Activated CD8-positive, alpha-beta T cell treated with anti-CD3 and anti-CD28 coated beads, Interleukin-2, amount 10 ng/mL, durations not matched to agents 7 days and 5 days (primary cell): ENCODE data around the gene NEGR1. TPM values are rescaled to one million over a fixed set of nuclear protein-coding genes. Genes with fewer than 3 reads are reported as not detected.

ENCODE experiments used
- ATAC-seq: fragments of 150-1000 bp; cut with Tn5 transposase; one replicate; pipeline ENCODE4 v1.10.0; 2021; ENCODE audit warnings: moderate library complexity
- CTCF ChIA-PET: fragments of 350-600 bp; sonication (Branson Sonifier 250); formaldehyde crosslinking; loops from one replicate; lab custom pipeline; 2021; ENCODE audit warnings: antibody characterized with exemption; lab: Charles Lee
- POLR2A ChIA-PET: fragments of 350-600 bp; sonication (Branson Sonifier 250); formaldehyde crosslinking; loops from one replicate; lab custom pipeline; 2021; ENCODE audit warnings: antibody characterized with exemption; lab: Charles Lee
- DNase-seq: peaks from one replicate; pipeline ENCODE4 v3.0.0-alpha.2; 2020
- H3K27ac Mint-ChIP-seq: one replicate; pipeline ENCODE4 v1.8.0; 2021; ENCODE audit warnings: mild to moderate bottlenecking, mixed read lengths
- H3K27me3 Mint-ChIP-seq: one replicate; pipeline ENCODE4 v1.8.0; 2021; ENCODE audit warnings: low read depth, mixed read lengths
- H3K36me3 Mint-ChIP-seq: one replicate; pipeline ENCODE4 v1.8.0; 2021; ENCODE audit warnings: low read depth, mixed read lengths
- H3K4me1 Mint-ChIP-seq: one replicate; pipeline ENCODE4 v1.8.0; 2021; ENCODE audit warnings: low read depth, mixed read lengths
- H3K4me3 Mint-ChIP-seq: one replicate; pipeline ENCODE4 v1.8.0; 2021; ENCODE audit warnings: mild to moderate bottlenecking, mixed read lengths
- H3K9me3 Mint-ChIP-seq: one replicate; pipeline ENCODE4 v1.8.0; 2022; ENCODE audit warnings: mixed read lengths; ENCODE audit not compliant: insufficient read depth
- total RNA-seq, 2 experiments: library from RNA; stranded (reverse); gene quantifications; one replicate each; pipeline ENCODE4 v1.2.3, GENCODE V29; 2021

The NEGR1 gene
- total RNA-seq, 2 experiments from 2014 or later = not detected

- H3K27ac Mint-ChIP-seq = no peak overlapping the region
- H3K27me3 Mint-ChIP-seq = no peaks in the 10 kb centered on the region
- H3K36me3 Mint-ChIP-seq = no peaks in the 10 kb centered on the region
- no peaks in the 10 kb centered on the region for H3K9me3 Mint-ChIP-seq
- no peak for DNase-seq
- H3K4me3 Mint-ChIP-seq = no peak overlapping the region
- CTCF ChIA-PET = no interaction called here
- H3K4me1 Mint-ChIP-seq = no peaks in the 10 kb centered on the region
- POLR2A ChIA-PET = interaction anchor here (0.7 kb wide), 1 partner anchor 15 kb away, joined by 3 read pairs; no protein-coding TSS in a partner anchor
- no peak for ATAC-seq
Observed at GRCh38 chr1:71434240-71434639, 848.1 kb downstream of the NEGR1 start.

- no peak overlapping the region for H3K27ac Mint-ChIP-seq
- ChIA-PET POLR2A (no interaction called here), CTCF (no interaction called here)
- ATAC-seq (no peak), DNase-seq (no peak)
- no peak overlapping the region for H3K4me3 Mint-ChIP-seq
- no peaks in the 10 kb centered on the region for H3K9me3 Mint-ChIP-seq
- H3K4me1 Mint-ChIP-seq = no peaks in the 10 kb centered on the region
- H3K36me3 Mint-ChIP-seq = no peaks in the 10 kb centered on the region
- H3K27me3 Mint-ChIP-seq = no peaks in the 10 kb centered on the region
Observed at GRCh38 chr1:71428029-71428428, 854.3 kb downstream of the NEGR1 start.

- H3K4me1 Mint-ChIP-seq = no peaks in the 10 kb centered on the region
- POLR2A ChIA-PET = no interaction called here
- H3K9me3 Mint-ChIP-seq = no peaks in the 10 kb centered on the region
- DNase-seq (no peak), ATAC-seq (no peak)
- no peaks in the 10 kb centered on the region for H3K36me3 Mint-ChIP-seq
- H3K27me3 Mint-ChIP-seq = no peaks in the 10 kb centered on the region
- no peak overlapping the region for H3K27ac Mint-ChIP-seq
- CTCF ChIA-PET = no interaction called here
- H3K4me3 Mint-ChIP-seq = no peak overlapping the region
Observed at GRCh38 chr1:71427066-71427465, 855.3 kb downstream of the NEGR1 start.

- Mint-ChIP-seq H3K27me3 (no peaks in the 10 kb centered on the region), H3K4me3 (no peak overlapping the region)
- POLR2A ChIA-PET = no interaction called here
Observed at GRCh38 chr1:71424536-71424935, 857.8 kb downstream of the NEGR1 start.

GRCh38 chr1:71422221-71422620 is 860.1 kb downstream of the NEGR1 start:
- Mint-ChIP-seq H3K4me3 (no peak overlapping the region), H3K27ac (no peak overlapping the region), H3K4me1 (no peaks in the 10 kb centered on the region), H3K36me3 (no peaks in the 10 kb centered on the region), H3K9me3 (no peaks in the 10 kb centered on the region), H3K27me3 (no peaks in the 10 kb centered on the region)
- ATAC-seq (no peak), DNase-seq (no peak)
- POLR2A ChIA-PET = no interaction called here
- CTCF ChIA-PET = no interaction called here

More at GRCh38 chr1:71424536-71424935, 857.8 kb downstream of the NEGR1 start:
- ATAC-seq = no peak
- Mint-ChIP-seq H3K9me3 (no peaks in the 10 kb centered on the region), H3K4me1 (no peaks in the 10 kb centered on the region), H3K27ac (no peak overlapping the region), H3K36me3 (no peaks in the 10 kb centered on the region)
- no peak for DNase-seq
- CTCF ChIA-PET = no interaction called here

GRCh38 chr1:71417421-71417820 is 864.9 kb downstream of the NEGR1 start:
- ATAC-seq = no peak
- H3K36me3 Mint-ChIP-seq = no peaks in the 10 kb centered on the region
- POLR2A ChIA-PET = no interaction called here
- H3K9me3 Mint-ChIP-seq = no peaks in the 10 kb centered on the region
- CTCF ChIA-PET = no interaction called here
- no peak overlapping the region for H3K27ac Mint-ChIP-seq
- no peaks in the 10 kb centered on the region for H3K27me3 Mint-ChIP-seq
- no peak for DNase-seq
- H3K4me1 Mint-ChIP-seq = no peaks in the 10 kb centered on the region
- H3K4me3 Mint-ChIP-seq = no peak overlapping the region

- ATAC-seq = no peak
- no peak overlapping the region for H3K27ac Mint-ChIP-seq
- no peaks in the 10 kb centered on the region for H3K4me1 Mint-ChIP-seq
- CTCF ChIA-PET = no interaction called here
- H3K36me3 Mint-ChIP-seq = no peaks in the 10 kb centered on the region
- no peak overlapping the region for H3K4me3 Mint-ChIP-seq
- no peaks in the 10 kb centered on the region for H3K9me3 Mint-ChIP-seq
- DNase-seq = no peak
- H3K27me3 Mint-ChIP-seq = no peaks in the 10 kb centered on the region
- POLR2A ChIA-PET = no interaction called here
Observed at GRCh38 chr1:71414179-71414578, 868.2 kb downstream of the NEGR1 start.

- Mint-ChIP-seq H3K27me3 (no peaks in the 10 kb centered on the region), H3K4me3 (no peak overlapping the region), H3K36me3 (no peaks in the 10 kb centered on the region), H3K27ac (no peak overlapping the region), H3K4me1 (no peaks in the 10 kb centered on the region), H3K9me3 (no peaks in the 10 kb centered on the region)
- no peak for DNase-seq
- ChIA-PET POLR2A (no interaction called here), CTCF (no interaction called here)
- no peak for ATAC-seq
Observed at GRCh38 chr1:71413441-71414175, 868.7 kb downstream of the NEGR1 start.

GRCh38 chr1:71400050-71400449 is 882.3 kb downstream of the NEGR1 start:
- ChIA-PET POLR2A (no interaction called here), CTCF (no interaction called here)
- Mint-ChIP-seq H3K4me1 (no peaks in the 10 kb centered on the region), H3K27me3 (no peaks in the 10 kb centered on the region), H3K36me3 (no peaks in the 10 kb centered on the region), H3K4me3 (no peak overlapping the region), H3K9me3 (peaks cover 4% of the 10 kb centered on the region), H3K27ac (no peak overlapping the region)
- DNase-seq = no peak
- no peak for ATAC-seq

GRCh38 chr1:71399594-71399993 is 882.7 kb downstream of the NEGR1 start:
- ChIA-PET CTCF (no interaction called here), POLR2A (no interaction called here)
- no peaks in the 10 kb centered on the region for H3K36me3 Mint-ChIP-seq
- no peak overlapping the region for H3K27ac Mint-ChIP-seq
- H3K27me3 Mint-ChIP-seq = no peaks in the 10 kb centered on the region
- H3K4me1 Mint-ChIP-seq = no peaks in the 10 kb centered on the region
- H3K9me3 Mint-ChIP-seq = peaks cover 4% of the 10 kb centered on the region
- no peak overlapping the region for H3K4me3 Mint-ChIP-seq
- ATAC-seq = no peak
- no peak for DNase-seq

- Mint-ChIP-seq H3K36me3 (no peaks in the 10 kb centered on the region), H3K27ac (no peak overlapping the region), H3K4me1 (no peaks in the 10 kb centered on the region), H3K4me3 (no peak overlapping the region), H3K9me3 (peaks cover 9% of the 10 kb centered on the region), H3K27me3 (no peaks in the 10 kb centered on the region)
- ChIA-PET CTCF (no interaction called here), POLR2A (no interaction called here)
- ATAC-seq = no peak
- DNase-seq = no peak
Observed at GRCh38 chr1:71393301-71393700, 889.0 kb downstream of the NEGR1 start.

GRCh38 chr1:71390518-71390917 is 891.8 kb downstream of the NEGR1 start:
- Mint-ChIP-seq H3K36me3 (no peaks in the 10 kb centered on the region), H3K4me1 (no peaks in the 10 kb centered on the region), H3K27me3 (no peaks in the 10 kb centered on the region), H3K27ac (no peak overlapping the region), H3K9me3 (peaks cover 11% of the 10 kb centered on the region), H3K4me3 (no peak overlapping the region)
- ChIA-PET POLR2A (interaction anchor here (0.6 kb wide), 1 partner anchor 18 kb away, joined by 3 read pairs; no protein-coding TSS in a partner anchor), CTCF (no interaction called here)
- ATAC-seq = no peak
- no peak for DNase-seq

- Mint-ChIP-seq H3K4me3 (no peak overlapping the region), H3K4me1 (no peaks in the 10 kb centered on the region), H3K36me3 (no peaks in the 10 kb centered on the region), H3K27ac (no peak overlapping the region), H3K9me3 (peaks cover 17% of the 10 kb centered on the region), H3K27me3 (no peaks in the 10 kb centered on the region)
- ATAC-seq (no peak), DNase-seq (no peak)
- ChIA-PET CTCF (no interaction called here), POLR2A (no interaction called here)
Observed at GRCh38 chr1:71377886-71378285, 904.5 kb downstream of the NEGR1 start.
